ENCODE results near the gene IFT27. TPM values are rescaled to one million over a fixed set of nuclear protein-coding genes. Genes with fewer than 3 reads are reported as not detected.

IFT27 gene
- total and polyA plus RNA-seq, 2 experiments from 2014 or later, result 28.5 to 63.5 TPM

DNA sequence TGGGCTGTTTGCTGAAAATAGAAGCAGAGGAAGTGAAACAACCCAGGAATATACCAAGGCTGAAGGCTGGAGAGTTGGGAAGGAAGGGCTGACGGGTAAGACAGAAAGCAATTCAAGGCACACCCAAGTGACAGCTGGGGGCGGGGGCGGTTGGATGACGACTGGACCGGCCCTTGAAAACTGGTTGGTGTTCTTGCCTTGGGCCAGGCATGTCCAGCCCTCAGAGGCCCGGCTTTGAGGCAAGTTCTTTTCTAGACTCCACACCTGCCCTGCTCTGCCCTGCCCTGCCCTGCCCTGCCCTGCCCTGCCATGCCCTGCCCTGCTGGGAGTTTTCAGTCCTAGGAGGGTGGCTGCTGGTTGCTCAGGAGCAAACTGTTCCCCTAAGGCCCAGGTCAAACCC lies 38.1 kb downstream of the IFT27 start:
- Mint-ChIP-seq H3K4me1 (peaks cover 6% of the 10 kb centered on the region; the same call in 2 of the 3 replicates), H3K4me3 (no peak overlapping the region), H3K27ac (no peak overlapping the region), H3K27me3 (ENCODE audit: insufficient read depth, low read depth, poor library complexity) (peaks cover 27% of the 10 kb centered on the region), H3K36me3 (ENCODE audit: low read depth) (peaks cover 2% of the 10 kb centered on the region; the same call in 1 of the 3 replicates), H3K9me3 (peaks cover 11% of the 10 kb centered on the region; the same call in 2 of the 3 replicates)
- TF ChIP-seq ZNF114 (CRISPR knock-in tag; IDR thresholded peaks at IDR 0.05) (no peak), POLR2AphosphoS5 (IDR thresholded peaks at IDR 0.05; ENCODE audit: low read depth) (no peak), JUNB (IDR thresholded peaks at IDR 0.05; ENCODE audit: unreplicated experiment) (no peak), EZH2phosphoT487 (IDR thresholded peaks at IDR 0.05; ENCODE audit: unreplicated experiment) (no peak), CREB1 (CRISPR knock-in tag; IDR thresholded peaks at IDR 0.05; ENCODE audit: low read depth) (no peak), STAT1 (IDR thresholded peaks at IDR 0.05; ENCODE audit: unreplicated experiment) (no peak), EZH2 (IDR thresholded peaks at IDR 0.05; ENCODE audit: low read depth, unreplicated experiment) (no peak), ZNF331 (CRISPR knock-in tag; IDR thresholded peaks at IDR 0.05; ENCODE audit: low read depth) (no peak), NANOG (IDR thresholded peaks at IDR 0.05; ENCODE audit: borderline replicate concordance) (no peak)
- TF ChIP-seq, protein P1, sequence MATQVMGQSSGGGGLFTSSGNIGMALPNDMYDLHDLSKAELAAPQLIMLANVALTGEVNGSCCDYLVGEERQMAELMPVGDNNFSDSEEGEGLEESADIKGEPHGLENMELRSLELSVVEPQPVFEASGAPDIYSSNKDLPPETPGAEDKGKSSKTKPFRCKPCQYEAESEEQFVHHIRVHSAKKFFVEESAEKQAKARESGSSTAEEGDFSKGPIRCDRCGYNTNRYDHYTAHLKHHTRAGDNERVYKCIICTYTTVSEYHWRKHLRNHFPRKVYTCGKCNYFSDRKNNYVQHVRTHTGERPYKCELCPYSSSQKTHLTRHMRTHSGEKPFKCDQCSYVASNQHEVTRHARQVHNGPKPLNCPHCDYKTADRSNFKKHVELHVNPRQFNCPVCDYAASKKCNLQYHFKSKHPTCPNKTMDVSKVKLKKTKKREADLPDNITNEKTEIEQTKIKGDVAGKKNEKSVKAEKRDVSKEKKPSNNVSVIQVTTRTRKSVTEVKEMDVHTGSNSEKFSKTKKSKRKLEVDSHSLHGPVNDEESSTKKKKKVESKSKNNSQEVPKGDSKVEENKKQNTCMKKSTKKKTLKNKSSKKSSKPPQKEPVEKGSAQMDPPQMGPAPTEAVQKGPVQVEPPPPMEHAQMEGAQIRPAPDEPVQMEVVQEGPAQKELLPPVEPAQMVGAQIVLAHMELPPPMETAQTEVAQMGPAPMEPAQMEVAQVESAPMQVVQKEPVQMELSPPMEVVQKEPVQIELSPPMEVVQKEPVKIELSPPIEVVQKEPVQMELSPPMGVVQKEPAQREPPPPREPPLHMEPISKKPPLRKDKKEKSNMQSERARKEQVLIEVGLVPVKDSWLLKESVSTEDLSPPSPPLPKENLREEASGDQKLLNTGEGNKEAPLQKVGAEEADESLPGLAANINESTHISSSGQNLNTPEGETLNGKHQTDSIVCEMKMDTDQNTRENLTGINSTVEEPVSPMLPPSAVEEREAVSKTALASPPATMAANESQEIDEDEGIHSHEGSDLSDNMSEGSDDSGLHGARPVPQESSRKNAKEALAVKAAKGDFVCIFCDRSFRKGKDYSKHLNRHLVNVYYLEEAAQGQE (IDR thresholded peaks at IDR 0.05; ENCODE audit: unreplicated experiment), result no peak
- TF ChIP-seq, protein P2, sequence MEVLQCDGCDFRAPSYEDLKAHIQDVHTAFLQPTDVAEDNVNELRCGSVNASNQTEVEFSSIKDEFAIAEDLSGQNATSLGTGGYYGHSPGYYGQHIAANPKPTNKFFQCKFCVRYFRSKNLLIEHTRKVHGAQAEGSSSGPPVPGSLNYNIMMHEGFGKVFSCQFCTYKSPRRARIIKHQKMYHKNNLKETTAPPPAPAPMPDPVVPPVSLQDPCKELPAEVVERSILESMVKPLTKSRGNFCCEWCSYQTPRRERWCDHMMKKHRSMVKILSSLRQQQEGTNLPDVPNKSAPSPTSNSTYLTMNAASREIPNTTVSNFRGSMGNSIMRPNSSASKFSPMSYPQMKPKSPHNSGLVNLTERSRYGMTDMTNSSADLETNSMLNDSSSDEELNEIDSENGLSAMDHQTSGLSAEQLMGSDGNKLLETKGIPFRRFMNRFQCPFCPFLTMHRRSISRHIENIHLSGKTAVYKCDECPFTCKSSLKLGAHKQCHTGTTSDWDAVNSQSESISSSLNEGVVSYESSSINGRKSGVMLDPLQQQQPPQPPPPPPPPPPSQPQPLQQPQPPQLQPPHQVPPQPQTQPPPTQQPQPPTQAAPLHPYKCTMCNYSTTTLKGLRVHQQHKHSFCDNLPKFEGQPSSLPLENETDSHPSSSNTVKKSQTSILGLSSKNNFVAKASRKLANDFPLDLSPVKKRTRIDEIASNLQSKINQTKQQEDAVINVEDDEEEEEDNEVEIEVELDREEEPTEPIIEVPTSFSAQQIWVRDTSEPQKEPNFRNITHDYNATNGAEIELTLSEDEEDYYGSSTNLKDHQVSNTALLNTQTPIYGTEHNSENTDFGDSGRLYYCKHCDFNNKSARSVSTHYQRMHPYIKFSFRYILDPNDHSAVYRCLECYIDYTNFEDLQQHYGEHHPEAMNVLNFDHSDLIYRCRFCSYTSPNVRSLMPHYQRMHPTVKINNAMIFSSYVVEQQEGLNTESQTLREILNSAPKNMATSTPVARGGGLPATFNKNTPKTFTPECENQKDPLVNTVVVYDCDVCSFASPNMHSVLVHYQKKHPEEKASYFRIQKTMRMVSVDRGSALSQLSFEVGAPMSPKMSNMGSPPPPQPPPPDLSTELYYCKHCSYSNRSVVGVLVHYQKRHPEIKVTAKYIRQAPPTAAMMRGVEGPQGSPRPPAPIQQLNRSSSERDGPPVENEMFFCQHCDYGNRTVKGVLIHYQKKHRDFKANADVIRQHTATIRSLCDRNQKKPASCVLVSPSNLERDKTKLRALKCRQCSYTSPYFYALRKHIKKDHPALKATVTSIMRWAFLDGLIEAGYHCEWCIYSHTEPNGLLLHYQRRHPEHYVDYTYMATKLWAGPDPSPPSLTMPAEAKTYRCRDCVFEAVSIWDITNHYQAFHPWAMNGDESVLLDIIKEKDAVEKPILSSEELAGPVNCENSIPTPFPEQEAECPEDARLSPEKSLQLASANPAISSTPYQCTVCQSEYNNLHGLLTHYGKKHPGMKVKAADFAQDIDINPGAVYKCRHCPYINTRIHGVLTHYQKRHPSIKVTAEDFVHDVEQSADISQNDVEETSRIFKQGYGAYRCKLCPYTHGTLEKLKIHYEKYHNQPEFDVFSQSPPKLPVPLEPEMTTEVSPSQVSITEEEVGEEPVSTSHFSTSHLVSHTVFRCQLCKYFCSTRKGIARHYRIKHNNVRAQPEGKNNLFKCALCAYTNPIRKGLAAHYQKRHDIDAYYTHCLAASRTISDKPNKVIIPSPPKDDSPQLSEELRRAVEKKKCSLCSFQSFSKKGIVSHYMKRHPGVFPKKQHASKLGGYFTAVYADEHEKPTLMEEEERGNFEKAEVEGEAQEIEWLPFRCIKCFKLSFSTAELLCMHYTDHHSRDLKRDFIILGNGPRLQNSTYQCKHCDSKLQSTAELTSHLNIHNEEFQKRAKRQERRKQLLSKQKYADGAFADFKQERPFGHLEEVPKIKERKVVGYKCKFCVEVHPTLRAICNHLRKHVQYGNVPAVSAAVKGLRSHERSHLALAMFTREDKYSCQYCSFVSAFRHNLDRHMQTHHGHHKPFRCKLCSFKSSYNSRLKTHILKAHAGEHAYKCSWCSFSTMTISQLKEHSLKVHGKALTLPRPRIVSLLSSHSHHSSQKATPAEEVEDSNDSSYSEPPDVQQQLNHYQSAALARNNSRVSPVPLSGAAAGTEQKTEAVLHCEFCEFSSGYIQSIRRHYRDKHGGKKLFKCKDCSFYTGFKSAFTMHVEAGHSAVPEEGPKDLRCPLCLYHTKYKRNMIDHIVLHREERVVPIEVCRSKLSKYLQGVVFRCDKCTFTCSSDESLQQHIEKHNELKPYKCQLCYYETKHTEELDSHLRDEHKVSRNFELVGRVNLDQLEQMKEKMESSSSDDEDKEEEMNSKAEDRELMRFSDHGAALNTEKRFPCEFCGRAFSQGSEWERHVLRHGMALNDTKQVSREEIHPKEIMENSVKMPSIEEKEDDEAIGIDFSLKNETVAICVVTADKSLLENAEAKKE (CRISPR knock-in tag; IDR thresholded peaks at IDR 0.05), result no peak
- TF ChIP-seq, protein P3, sequence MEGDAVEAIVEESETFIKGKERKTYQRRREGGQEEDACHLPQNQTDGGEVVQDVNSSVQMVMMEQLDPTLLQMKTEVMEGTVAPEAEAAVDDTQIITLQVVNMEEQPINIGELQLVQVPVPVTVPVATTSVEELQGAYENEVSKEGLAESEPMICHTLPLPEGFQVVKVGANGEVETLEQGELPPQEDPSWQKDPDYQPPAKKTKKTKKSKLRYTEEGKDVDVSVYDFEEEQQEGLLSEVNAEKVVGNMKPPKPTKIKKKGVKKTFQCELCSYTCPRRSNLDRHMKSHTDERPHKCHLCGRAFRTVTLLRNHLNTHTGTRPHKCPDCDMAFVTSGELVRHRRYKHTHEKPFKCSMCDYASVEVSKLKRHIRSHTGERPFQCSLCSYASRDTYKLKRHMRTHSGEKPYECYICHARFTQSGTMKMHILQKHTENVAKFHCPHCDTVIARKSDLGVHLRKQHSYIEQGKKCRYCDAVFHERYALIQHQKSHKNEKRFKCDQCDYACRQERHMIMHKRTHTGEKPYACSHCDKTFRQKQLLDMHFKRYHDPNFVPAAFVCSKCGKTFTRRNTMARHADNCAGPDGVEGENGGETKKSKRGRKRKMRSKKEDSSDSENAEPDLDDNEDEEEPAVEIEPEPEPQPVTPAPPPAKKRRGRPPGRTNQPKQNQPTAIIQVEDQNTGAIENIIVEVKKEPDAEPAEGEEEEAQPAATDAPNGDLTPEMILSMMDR (conservative IDR thresholded peaks at IDR 0.05; ENCODE audit: low read depth in 2 of 2), result no peak
- TF ChIP-seq, protein P4, sequence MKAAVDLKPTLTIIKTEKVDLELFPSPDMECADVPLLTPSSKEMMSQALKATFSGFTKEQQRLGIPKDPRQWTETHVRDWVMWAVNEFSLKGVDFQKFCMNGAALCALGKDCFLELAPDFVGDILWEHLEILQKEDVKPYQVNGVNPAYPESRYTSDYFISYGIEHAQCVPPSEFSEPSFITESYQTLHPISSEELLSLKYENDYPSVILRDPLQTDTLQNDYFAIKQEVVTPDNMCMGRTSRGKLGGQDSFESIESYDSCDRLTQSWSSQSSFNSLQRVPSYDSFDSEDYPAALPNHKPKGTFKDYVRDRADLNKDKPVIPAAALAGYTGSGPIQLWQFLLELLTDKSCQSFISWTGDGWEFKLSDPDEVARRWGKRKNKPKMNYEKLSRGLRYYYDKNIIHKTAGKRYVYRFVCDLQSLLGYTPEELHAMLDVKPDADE (IDR thresholded peaks at IDR 0.05), result no peak
- Histone ChIP-seq H3F3A (replicated peaks; ENCODE audit: low read depth) (no peaks in the 10 kb centered on the region), H3K36me3 (ENCODE audit: insufficient read depth) (no peaks in the 10 kb centered on the region), H3K27me3 (ENCODE audit: insufficient read depth) (no peaks in the 10 kb centered on the region), H3K79me2 (replicated peaks; ENCODE audit: insufficient read depth) (no peaks in the 10 kb centered on the region), H3K27ac (ENCODE audit: low read depth) (no peak overlapping the region), H2AFZ (no peak overlapping the region), H3K4me3 (no peak overlapping the region), H4K20me1 (replicated peaks; ENCODE audit: insufficient read depth) (no peaks in the 10 kb centered on the region), H3K4me2 (no peak overlapping the region), H3K4me1 (ENCODE audit: insufficient read depth) (no peaks in the 10 kb centered on the region), H3K9me2 (ENCODE audit: insufficient read depth) (peaks cover 13% of the 10 kb centered on the region)
- no peak for DNase-seq (ENCODE audit: low spot score)
- no peak for ATAC-seq

All from GM23338 (cell line).